ENCODE results near the gene RUNDC3A. TPM values are rescaled to one million over a fixed set of nuclear protein-coding genes. Genes with fewer than 3 reads are reported as not detected.

The RUNDC3A gene
- total RNA-seq = 0.34 to 0.60 TPM (median 0.53 TPM) in 3 replicates

DNA sequence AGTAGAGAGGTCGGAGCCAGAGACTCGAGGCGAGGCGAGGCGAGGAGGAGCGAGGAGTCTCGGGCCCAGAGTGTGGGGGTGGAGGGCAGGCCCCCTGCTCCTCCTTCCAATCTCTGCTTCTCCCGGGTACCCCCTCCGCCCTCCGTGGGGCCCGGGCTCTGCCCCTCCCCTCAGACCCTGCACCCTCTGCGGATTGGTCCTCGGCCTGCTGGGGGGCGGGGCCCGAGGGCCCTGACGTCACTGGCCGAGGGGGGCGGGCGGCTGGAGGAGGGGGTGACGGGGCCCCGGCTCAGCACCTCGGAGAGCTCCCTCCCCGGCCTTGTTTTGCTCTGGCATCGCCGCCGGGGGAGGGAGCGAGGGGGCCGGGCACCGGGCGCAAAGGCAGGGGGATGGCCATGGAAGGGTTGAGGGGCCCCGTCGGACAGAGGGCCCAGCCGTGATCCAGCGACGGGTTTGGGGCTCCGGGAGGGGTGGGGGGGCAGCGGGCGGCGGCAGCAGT, at the start of gene RUNDC3A:
RUNDC3A (plus strand) TSS at position 282 of the 499 bp plus-strand sequence. CDS start 232 bp downstream, outside the sequence.
- Mint-ChIP-seq H3K27ac (no peak within 1 kb of the TSS), H3K27me3 (ENCODE audit: low read depth) (peaks cover 75% of the 10 kb centered on the region), H3K9me3 (no peaks in the 10 kb centered on the region)

DNA sequence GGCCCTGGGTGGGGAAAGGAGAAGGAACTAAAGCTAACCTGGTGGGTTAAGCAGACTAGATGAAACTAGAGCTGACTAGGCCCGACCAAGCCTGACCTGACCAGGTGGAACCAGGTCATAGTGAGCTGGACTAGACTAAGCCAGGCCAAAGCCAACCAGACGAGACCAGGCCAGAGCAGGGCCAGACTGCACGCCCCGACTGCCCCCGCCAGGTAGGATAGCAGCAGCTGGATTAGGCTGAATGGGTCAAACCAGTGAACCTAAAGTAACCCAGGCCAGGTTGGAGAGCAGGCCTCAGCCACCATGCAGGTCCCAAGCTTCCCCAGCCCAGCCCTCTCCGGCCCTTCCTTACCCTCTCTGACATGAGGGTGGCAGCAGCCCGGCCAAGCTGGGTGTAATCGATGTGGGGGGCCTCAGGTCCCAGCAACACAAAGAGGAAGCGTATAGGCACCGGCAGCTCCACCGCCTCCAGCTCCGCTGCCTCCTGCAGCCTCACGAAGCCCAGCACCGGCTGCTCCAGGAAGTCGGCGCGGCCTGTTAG, 49.5 kb upstream of the RUNDC3A start:
- Mint-ChIP-seq H3K36me3 (no peaks in the 10 kb centered on the region), H3K27ac (no peak overlapping the region), H3K27me3 (ENCODE audit: low read depth) (peaks cover 20% of the 10 kb centered on the region), H3K4me1 (no peaks in the 10 kb centered on the region), H3K9me3 (no peaks in the 10 kb centered on the region), H3K4me3 (no peak overlapping the region)
- no peak for DNase-seq (ENCODE audit: low spot score in 2 of 2, unreplicated experiment in 2 of 2)
- TF ChIP-seq, protein P1, sequence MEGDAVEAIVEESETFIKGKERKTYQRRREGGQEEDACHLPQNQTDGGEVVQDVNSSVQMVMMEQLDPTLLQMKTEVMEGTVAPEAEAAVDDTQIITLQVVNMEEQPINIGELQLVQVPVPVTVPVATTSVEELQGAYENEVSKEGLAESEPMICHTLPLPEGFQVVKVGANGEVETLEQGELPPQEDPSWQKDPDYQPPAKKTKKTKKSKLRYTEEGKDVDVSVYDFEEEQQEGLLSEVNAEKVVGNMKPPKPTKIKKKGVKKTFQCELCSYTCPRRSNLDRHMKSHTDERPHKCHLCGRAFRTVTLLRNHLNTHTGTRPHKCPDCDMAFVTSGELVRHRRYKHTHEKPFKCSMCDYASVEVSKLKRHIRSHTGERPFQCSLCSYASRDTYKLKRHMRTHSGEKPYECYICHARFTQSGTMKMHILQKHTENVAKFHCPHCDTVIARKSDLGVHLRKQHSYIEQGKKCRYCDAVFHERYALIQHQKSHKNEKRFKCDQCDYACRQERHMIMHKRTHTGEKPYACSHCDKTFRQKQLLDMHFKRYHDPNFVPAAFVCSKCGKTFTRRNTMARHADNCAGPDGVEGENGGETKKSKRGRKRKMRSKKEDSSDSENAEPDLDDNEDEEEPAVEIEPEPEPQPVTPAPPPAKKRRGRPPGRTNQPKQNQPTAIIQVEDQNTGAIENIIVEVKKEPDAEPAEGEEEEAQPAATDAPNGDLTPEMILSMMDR (IDR thresholded peaks at IDR 0.05; ENCODE audit: unreplicated experiment) = no peak

More for the DNA sequence above, at the start of gene RUNDC3A:
- peak; percentile 92 to 97 for DNase-seq (ENCODE audit: low spot score in 2 of 2, unreplicated experiment in 2 of 2)
- TF ChIP-seq, protein P1 (IDR thresholded peaks at IDR 0.05; ENCODE audit: unreplicated experiment) = no peak
- H3K4me3 Mint-ChIP-seq = peak within 1 kb of the TSS; percentile 60
- no peaks in the 10 kb centered on the region for H3K36me3 Mint-ChIP-seq
- H3K4me1 Mint-ChIP-seq = peaks cover 2% of the 10 kb centered on the region

DNA sequence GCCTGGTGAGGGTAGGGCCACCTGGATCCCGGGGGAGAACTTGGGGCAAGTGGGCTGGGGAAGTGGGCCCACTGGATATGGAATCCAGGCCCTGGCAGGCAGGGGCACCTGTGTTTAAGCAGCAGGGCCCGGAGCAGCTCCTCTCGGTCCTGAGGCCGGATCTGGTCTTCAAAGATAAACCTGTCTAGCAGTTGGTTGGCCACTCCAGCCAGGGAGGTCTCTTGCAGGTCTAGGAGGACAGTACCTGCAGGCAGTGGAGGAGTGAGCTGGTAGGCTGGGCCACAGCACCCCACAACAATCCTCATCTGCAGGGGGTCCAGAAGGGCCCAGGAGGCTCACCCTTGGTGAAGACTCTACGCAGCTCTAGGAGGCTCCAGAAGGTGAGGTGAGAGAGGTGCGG, 48.1 kb upstream of the RUNDC3A start:
- H3K27ac Mint-ChIP-seq = no peak overlapping the region
- no peaks in the 10 kb centered on the region for H3K36me3 Mint-ChIP-seq
- H3K27me3 Mint-ChIP-seq (ENCODE audit: low read depth) = peaks cover 21% of the 10 kb centered on the region
- H3K4me3 Mint-ChIP-seq = no peak overlapping the region
- no peaks in the 10 kb centered on the region for H3K9me3 Mint-ChIP-seq
- no peak for DNase-seq (ENCODE audit: low spot score in 2 of 2, unreplicated experiment in 2 of 2)
- TF ChIP-seq, protein P1 (IDR thresholded peaks at IDR 0.05; ENCODE audit: unreplicated experiment) = no peak
- no peaks in the 10 kb centered on the region for H3K4me1 Mint-ChIP-seq

DNA sequence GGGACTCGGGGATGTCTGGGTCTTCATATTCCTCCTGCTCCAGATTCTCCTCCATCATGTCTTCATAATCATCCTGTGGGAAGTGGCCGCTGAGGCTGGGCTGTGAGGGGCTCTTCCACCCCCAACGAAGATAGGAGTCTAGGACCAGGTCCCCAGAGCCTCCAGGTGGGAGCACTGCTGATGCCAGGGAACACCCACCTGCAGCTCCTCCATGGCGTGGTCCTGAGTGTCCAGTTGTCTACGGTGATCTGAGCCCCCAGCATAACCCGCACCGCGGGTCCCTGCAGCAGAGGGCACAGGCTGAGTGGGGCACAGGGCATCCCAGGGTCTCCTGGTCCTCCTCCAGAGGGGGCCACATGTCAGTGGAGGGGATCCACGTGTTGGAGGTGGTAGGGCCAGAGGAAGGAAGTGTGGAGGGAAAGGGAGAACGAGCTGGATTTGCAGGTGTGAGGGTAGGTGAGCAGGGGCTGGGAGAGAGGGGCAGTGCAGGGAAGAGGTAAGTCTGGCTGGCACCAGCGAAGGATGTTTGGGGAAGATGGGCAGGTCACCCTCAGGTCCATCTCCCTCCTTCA, 45.7 kb upstream of the RUNDC3A start:
- Mint-ChIP-seq H3K27me3 (ENCODE audit: low read depth) (peaks cover 12% of the 10 kb centered on the region), H3K27ac (no peak overlapping the region), H3K9me3 (no peaks in the 10 kb centered on the region), H3K4me3 (no peak overlapping the region), H3K36me3 (no peaks in the 10 kb centered on the region), H3K4me1 (no peaks in the 10 kb centered on the region)
- no peak for DNase-seq (ENCODE audit: low spot score in 2 of 2, unreplicated experiment in 2 of 2)
- TF ChIP-seq, protein P1 (IDR thresholded peaks at IDR 0.05; ENCODE audit: unreplicated experiment) = no peak

DNA sequence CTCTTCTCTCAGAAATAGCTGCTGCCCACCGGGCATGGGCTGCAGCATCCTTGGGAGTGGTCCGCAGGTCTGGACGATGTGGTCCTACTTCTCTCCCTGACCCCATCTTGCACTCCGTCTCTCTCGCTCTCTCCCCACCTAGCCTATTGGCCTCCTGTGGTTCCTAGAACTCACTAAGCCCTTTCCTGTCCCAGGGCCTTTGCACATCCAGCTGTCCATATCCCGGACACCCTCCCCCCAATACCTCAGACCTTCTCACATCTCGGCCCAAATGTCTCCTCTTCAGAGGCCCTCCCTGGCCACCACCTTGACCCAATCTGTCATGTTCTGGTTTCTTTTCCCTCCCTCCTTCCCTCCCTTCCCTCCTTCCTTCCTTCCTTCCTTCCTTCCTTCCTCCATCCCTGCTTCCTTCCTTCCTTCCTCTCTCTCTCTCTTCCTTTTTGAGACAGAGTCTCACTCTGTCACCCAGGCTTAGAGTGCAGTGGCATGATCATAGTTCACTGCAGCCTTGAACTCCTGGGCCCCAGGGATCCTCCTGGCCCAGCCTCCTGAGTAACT, 45.0 kb upstream of the RUNDC3A start:
- TF ChIP-seq, protein P1 (IDR thresholded peaks at IDR 0.05; ENCODE audit: unreplicated experiment) = no peak
- H3K9me3 Mint-ChIP-seq = no peaks in the 10 kb centered on the region
- no peaks in the 10 kb centered on the region for H3K4me1 Mint-ChIP-seq
- no peak overlapping the region for H3K27ac Mint-ChIP-seq
- peaks cover 13% of the 10 kb centered on the region for H3K27me3 Mint-ChIP-seq (ENCODE audit: low read depth)
- H3K4me3 Mint-ChIP-seq = no peak overlapping the region
- no peaks in the 10 kb centered on the region for H3K36me3 Mint-ChIP-seq
- no peak for DNase-seq (ENCODE audit: low spot score in 2 of 2, unreplicated experiment in 2 of 2)

All from mesothelial cell of epicardium (in vitro differentiated cells).